ENCODE data around the gene MAF. TPM values are rescaled to one million over a fixed set of nuclear protein-coding genes. Genes with fewer than 3 reads are reported as not detected.

The MAF gene
- total and polyA plus RNA-seq, 2 donors (not counting 1 experiment from before 2014, with no cell fraction given), result 6.6 to 27.7 TPM

DNA sequence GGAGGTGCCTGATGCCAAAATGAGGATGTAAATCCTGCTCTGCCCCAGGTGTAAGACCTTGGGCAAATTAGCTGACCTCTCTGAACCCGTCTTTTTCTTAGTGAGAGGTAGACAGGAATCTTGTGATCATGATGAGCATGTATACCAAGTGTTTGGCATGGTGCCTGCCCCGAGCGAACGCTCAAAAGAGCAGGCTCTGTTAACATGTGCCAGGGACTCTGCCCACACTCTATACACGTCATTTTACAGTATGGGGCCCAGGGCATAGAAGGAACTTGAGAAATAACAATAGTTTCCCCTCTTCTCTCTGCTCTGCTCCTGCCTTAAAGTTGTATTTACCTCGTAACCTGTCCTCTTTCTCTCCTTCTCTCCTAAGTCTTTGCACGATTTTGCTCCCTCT, 9.3 kb upstream of the MAF start:
- no peak overlapping the region for H3K4me2 ChIP-seq (ENCODE audit: extremely low read depth, insufficient read depth, low read length)
- no peak overlapping the region for H3K4me3 ChIP-seq (replicated peaks in 1 of 4; ENCODE audit: control extremely low read depth in 1 of 4, insufficient read depth in 1 of 4, low read depth in 3 of 4, low read length in 4 of 4)
- H4K20me1 ChIP-seq (ENCODE audit: control insufficient read depth, extremely low read depth, insufficient read depth, low read length), result no peaks in the 10 kb centered on the region
- H3K27ac ChIP-seq (ENCODE audit: insufficient read depth, low read length), result no peak overlapping the region
- H3K4me1 ChIP-seq (ENCODE audit: control insufficient read depth, extremely low read depth, insufficient read depth, low read length), result peaks cover 9% of the 10 kb centered on the region
- H2AFZ ChIP-seq (ENCODE audit: low read length), result no peak overlapping the region
- no peak overlapping the region for H3K9ac ChIP-seq (ENCODE audit: insufficient read depth, low read length)
- H3K79me2 ChIP-seq (ENCODE audit: control insufficient read depth, insufficient read depth, low read length), result no peaks in the 10 kb centered on the region
- H3K27me3 ChIP-seq (ENCODE audit: control insufficient read depth, insufficient read depth, low read length), result no peaks in the 10 kb centered on the region
- no peaks in the 10 kb centered on the region for H3K9me3 ChIP-seq (ENCODE audit: control insufficient read depth, insufficient read depth, low read depth, low read length)
- DNase-seq (ENCODE audit: low read depth in 2 of 2), result no peak
- no peaks in the 10 kb centered on the region for H3K36me3 ChIP-seq (ENCODE audit: control insufficient read depth, insufficient read depth, low read length)
- TF ChIP-seq, protein P1, sequence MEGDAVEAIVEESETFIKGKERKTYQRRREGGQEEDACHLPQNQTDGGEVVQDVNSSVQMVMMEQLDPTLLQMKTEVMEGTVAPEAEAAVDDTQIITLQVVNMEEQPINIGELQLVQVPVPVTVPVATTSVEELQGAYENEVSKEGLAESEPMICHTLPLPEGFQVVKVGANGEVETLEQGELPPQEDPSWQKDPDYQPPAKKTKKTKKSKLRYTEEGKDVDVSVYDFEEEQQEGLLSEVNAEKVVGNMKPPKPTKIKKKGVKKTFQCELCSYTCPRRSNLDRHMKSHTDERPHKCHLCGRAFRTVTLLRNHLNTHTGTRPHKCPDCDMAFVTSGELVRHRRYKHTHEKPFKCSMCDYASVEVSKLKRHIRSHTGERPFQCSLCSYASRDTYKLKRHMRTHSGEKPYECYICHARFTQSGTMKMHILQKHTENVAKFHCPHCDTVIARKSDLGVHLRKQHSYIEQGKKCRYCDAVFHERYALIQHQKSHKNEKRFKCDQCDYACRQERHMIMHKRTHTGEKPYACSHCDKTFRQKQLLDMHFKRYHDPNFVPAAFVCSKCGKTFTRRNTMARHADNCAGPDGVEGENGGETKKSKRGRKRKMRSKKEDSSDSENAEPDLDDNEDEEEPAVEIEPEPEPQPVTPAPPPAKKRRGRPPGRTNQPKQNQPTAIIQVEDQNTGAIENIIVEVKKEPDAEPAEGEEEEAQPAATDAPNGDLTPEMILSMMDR (conservative IDR thresholded peaks at IDR 0.05 in 1 of 2, IDR thresholded peaks at IDR 0.05 in 1 of 2; ENCODE audit: low read depth in 1 of 2, low read length in 2 of 2), result no peak
- TF ChIP-seq EZH2 (IDR thresholded peaks at IDR 0.05; ENCODE audit: low read length, missing control alignments), result no peak

DNA sequence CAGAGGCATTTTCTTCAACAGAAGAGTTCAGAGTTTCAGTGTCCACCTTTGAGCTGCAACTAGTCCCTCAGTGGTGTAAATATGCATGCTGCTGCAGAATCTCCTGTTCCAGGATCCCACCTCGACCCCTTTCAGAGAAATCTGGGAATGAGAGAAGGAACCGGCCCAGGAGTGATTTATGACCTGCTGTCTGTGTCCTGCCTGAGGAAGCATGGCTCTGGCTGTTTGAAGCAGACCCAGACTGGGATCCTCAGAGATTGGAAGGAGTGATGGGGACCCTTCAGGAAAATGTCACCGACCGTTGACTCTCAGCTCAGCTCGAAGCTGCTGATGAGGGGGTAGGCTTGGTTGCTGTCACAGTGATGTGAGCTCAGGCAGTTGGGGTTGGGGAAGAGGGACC, 8.4 kb upstream of the MAF start:
- Histone ChIP-seq H3K4me2 (ENCODE audit: extremely low read depth, insufficient read depth, low read length) (no peak overlapping the region), H3K27me3 (ENCODE audit: control insufficient read depth, insufficient read depth, low read length) (no peaks in the 10 kb centered on the region), H3K36me3 (ENCODE audit: control insufficient read depth, insufficient read depth, low read length) (no peaks in the 10 kb centered on the region), H3K27ac (ENCODE audit: insufficient read depth, low read length) (no peak overlapping the region), H3K9me3 (ENCODE audit: control insufficient read depth, insufficient read depth, low read depth, low read length) (no peaks in the 10 kb centered on the region), H4K20me1 (ENCODE audit: control insufficient read depth, extremely low read depth, insufficient read depth, low read length) (no peaks in the 10 kb centered on the region), H3K4me1 (ENCODE audit: control insufficient read depth, extremely low read depth, insufficient read depth, low read length) (peaks cover 9% of the 10 kb centered on the region), H3K4me3 (replicated peaks in 1 of 4; ENCODE audit: control extremely low read depth in 1 of 4, insufficient read depth in 1 of 4, low read depth in 3 of 4, low read length in 4 of 4) (no peak overlapping the region), H3K9ac (ENCODE audit: insufficient read depth, low read length) (no peak overlapping the region), H3K79me2 (ENCODE audit: control insufficient read depth, insufficient read depth, low read length) (no peaks in the 10 kb centered on the region), H2AFZ (ENCODE audit: low read length) (no peak overlapping the region)
- TF ChIP-seq, protein P1 (conservative IDR thresholded peaks at IDR 0.05 in 1 of 2, IDR thresholded peaks at IDR 0.05 in 1 of 2; ENCODE audit: low read depth in 1 of 2, low read length in 2 of 2), result no peak
- TF ChIP-seq EZH2 (IDR thresholded peaks at IDR 0.05; ENCODE audit: low read length, missing control alignments), result no peak
- DNase-seq (ENCODE audit: low read depth in 2 of 2), result no peak

DNA sequence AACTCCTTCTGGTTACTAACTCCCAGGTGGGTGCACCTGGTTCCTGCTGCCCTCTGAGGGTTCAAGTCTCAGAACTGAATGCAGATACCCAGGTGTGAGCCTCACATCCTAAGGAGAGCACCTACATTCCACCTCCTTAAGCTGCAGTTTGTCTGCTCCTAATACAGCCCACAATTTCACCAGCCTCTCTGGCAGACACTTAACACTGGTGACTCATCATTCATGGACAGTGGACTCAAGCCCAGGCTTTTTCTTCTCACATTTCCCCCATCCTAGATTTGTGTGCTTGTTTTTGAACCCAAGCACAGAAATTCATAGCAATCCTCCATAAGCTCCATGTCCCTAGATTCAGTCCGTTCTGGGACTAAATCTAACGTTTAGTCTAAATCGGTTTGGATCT, 7.0 kb upstream of the MAF start:
- Histone ChIP-seq H3K79me2 (ENCODE audit: control insufficient read depth, insufficient read depth, low read length) (no peaks in the 10 kb centered on the region), H3K9me3 (ENCODE audit: control insufficient read depth, insufficient read depth, low read depth, low read length) (no peaks in the 10 kb centered on the region), H4K20me1 (ENCODE audit: control insufficient read depth, extremely low read depth, insufficient read depth, low read length) (no peaks in the 10 kb centered on the region), H3K4me3 (replicated peaks in 1 of 4; ENCODE audit: control extremely low read depth in 1 of 4, insufficient read depth in 1 of 4, low read depth in 3 of 4, low read length in 4 of 4) (no peak overlapping the region), H3K36me3 (ENCODE audit: control insufficient read depth, insufficient read depth, low read length) (no peaks in the 10 kb centered on the region), H3K4me2 (ENCODE audit: extremely low read depth, insufficient read depth, low read length) (peak overlapping the region; percentile 45), H3K9ac (ENCODE audit: insufficient read depth, low read length) (no peak overlapping the region), H2AFZ (ENCODE audit: low read length) (no peak overlapping the region), H3K27me3 (ENCODE audit: control insufficient read depth, insufficient read depth, low read length) (no peaks in the 10 kb centered on the region), H3K4me1 (ENCODE audit: control insufficient read depth, extremely low read depth, insufficient read depth, low read length) (peaks cover 9% of the 10 kb centered on the region), H3K27ac (ENCODE audit: insufficient read depth, low read length) (no peak overlapping the region)
- TF ChIP-seq, protein P1 (conservative IDR thresholded peaks at IDR 0.05 in 1 of 2, IDR thresholded peaks at IDR 0.05 in 1 of 2; ENCODE audit: low read depth in 1 of 2, low read length in 2 of 2), result no peak
- no peak for TF ChIP-seq EZH2 (IDR thresholded peaks at IDR 0.05; ENCODE audit: low read length, missing control alignments)
- DNase-seq (ENCODE audit: low read depth in 2 of 2), result peak; percentile 76 to 78
